A549 (cell line): ENCODE data around the gene IFNL2. TPM values are rescaled to one million over a fixed set of nuclear protein-coding genes. Genes with fewer than 3 reads are reported as not detected.
"Not testable (repeated sequence)": the region's sequence is repeated elsewhere in the genome, so short reads cannot be mapped to it uniquely, and the experiment has no call there.

Source experiments
- ATAC-seq, 2 experiments: fragments of 200-7000 bp in 1 of 2; fragments of >200 bp in 1 of 2; cut with Nextera tagmentation in 1 of 2; cut with Tn5 transposase in 1 of 2; 3 replicates each; pipeline versions ENCODE4 v1.8.0 to v1.9.1; 2018 to 2020; ENCODE audit warnings: mild to moderate bottlenecking in 1 of 2, moderate library complexity in 1 of 2
- CTCF ChIA-PET: fragments of 300-600 bp; sonication (Branson Sonifier 250); formaldehyde crosslinking; extraction: SDS; loops from one replicate; lab custom pipeline; 2021; ENCODE audit warnings: antibody characterized with exemption, inconsistent platforms; lab: Yijun Ruan, JAX
- POLR2A ChIA-PET: fragments of 350-600 bp; formaldehyde crosslinking; extraction: SDS; loops from one replicate; lab custom pipeline; 2021; ENCODE audit warnings: antibody characterized with exemption, inconsistent platforms; lab: Yijun Ruan, JAX
- DNase-seq, 2 experiments: peaks; one replicate each; pipeline versions ENCODE4 v3.0.0 to v3.0.0-alpha.2; 2011 to 2016; ENCODE audit warnings: low read depth in 1 of 2, low spot score in 1 of 2
- FAIRE-seq: peaks from 2 replicates; lab custom pipeline; 2011; peaks lifted over from hg19 to GRCh38; lab: Jason Lieb, UNC
- H3K27ac ChIP-seq, 2 experiments: fragments of >200 bp; sonication (Bioruptor Twin); formaldehyde crosslinking; 3 replicates each; pipeline ENCODE4 v1.5.1; 2016 to 2017
- H3K4me1 ChIP-seq: fragments of >200 bp; sonication (Bioruptor Twin); formaldehyde crosslinking; 3 replicates; pipeline ENCODE4 v1.6.1; 2016
- H3K4me2 ChIP-seq: fragments of >200 bp; sonication (Bioruptor Twin); formaldehyde crosslinking; 3 replicates; pipeline ENCODE4 v1.6.1; 2016
- H3K4me3 ChIP-seq: fragments of >200 bp; sonication (Bioruptor Twin); formaldehyde crosslinking; 3 replicates; pipeline ENCODE4 v1.5.1; 2016
- H3K9me3 ChIP-seq: fragments of >200 bp; sonication (Bioruptor Twin); formaldehyde crosslinking; 3 replicates; pipeline ENCODE4 v1.6.1; 2016
- CBX2 ChIP-seq: fragments of 200-600 bp; sonication (generic); IDR thresholded peaks from 2 replicates; pipeline ENCODE4 v1.6.1; 2016; ENCODE audit warnings: low read depth, mild to moderate bottlenecking, borderline replicate concordance
- CBX8 ChIP-seq: fragments of 200-600 bp; sonication (generic); IDR thresholded peaks from 2 replicates; pipeline ENCODE4 v1.6.1; 2016
- CHD2 ChIP-seq: fragments of 150-350 bp; IDR thresholded peaks from 2 replicates; pipeline ENCODE4 v1.6.1; 2014; ENCODE audit warnings: low read length; ENCODE audit not compliant: partially characterized antibody
- FOSL2 ChIP-seq, 2 experiments: fragments of 450-650 bp in 1 of 2; fragments of >200 bp in 1 of 2; sonication (Bioruptor Twin) in 1 of 2; formaldehyde crosslinking; IDR thresholded peaks; 2 replicates each; pipeline versions ENCODE4 v1.5.0 to v1.6.1; 2016 to 2020; ENCODE audit warnings: mild to moderate bottlenecking in 1 of 2, moderate library complexity in 1 of 2
- FOXS1 ChIP-seq: fragments of 250-450 bp; sonication (Bioruptor Pico); IDR thresholded peaks from 2 replicates; pipeline ENCODE4 v1.5.0; 2020; ENCODE audit warnings: mild to moderate bottlenecking, moderate library complexity
- GATA3 ChIP-seq: IDR thresholded peaks from 2 replicates; pipeline ENCODE4 v1.6.1; 2012; ENCODE audit warnings: borderline replicate concordance
- HDAC2 ChIP-seq: fragments of 200-600 bp; sonication (generic); IDR thresholded peaks from 2 replicates; pipeline ENCODE4 v1.6.1; 2016
- HEYL ChIP-seq: fragments of 250-450 bp; sonication (Bioruptor Pico); IDR thresholded peaks from 2 replicates; pipeline ENCODE4 v1.8.0; 2021; ENCODE audit warnings: mild to moderate bottlenecking, moderate library complexity
- HOXB5 ChIP-seq: fragments of 250-450 bp; sonication (Bioruptor Pico); IDR thresholded peaks from 2 replicates; pipeline ENCODE4 v1.5.0; 2020; ENCODE audit warnings: mild to moderate bottlenecking, moderate library complexity
- MAZ ChIP-seq: fragments of 150-350 bp; IDR thresholded peaks from 2 replicates; pipeline ENCODE4 v1.6.1; 2014; ENCODE audit warnings: antibody characterized with exemption, low read depth, low read length, borderline replicate concordance
- NR3C1 ChIP-seq: fragments of >200 bp; sonication (Bioruptor Twin); formaldehyde crosslinking; IDR thresholded peaks from 3 replicates; pipeline ENCODE4 v1.6.1; 2017
- PHF8 ChIP-seq: fragments of 200-600 bp; sonication (generic); IDR thresholded peaks from 2 replicates; pipeline ENCODE4 v1.6.1; 2016; ENCODE audit warnings: low read depth, mild to moderate bottlenecking, antibody characterized with exemption, moderate library complexity, borderline replicate concordance
- POLR2A ChIP-seq: IDR thresholded peaks from 2 replicates; pipeline ENCODE4 v1.6.1; 2012; ENCODE audit warnings: mild to moderate bottlenecking, low read length
- SMC3 ChIP-seq: fragments of >200 bp; sonication (Bioruptor Twin); formaldehyde crosslinking; IDR thresholded peaks from 3 replicates; pipeline ENCODE4 v1.6.1; 2018; ENCODE audit warnings: inconsistent platforms
- TFCP2L1 ChIP-seq: fragments of 250-450 bp; sonication (Bioruptor Pico); IDR thresholded peaks from 2 replicates; pipeline ENCODE4 v1.5.0; 2021; ENCODE audit warnings: mild to moderate bottlenecking
- ZNF302 ChIP-seq: fragments of 250-450 bp; sonication (Bioruptor Pico); IDR thresholded peaks from 2 replicates; pipeline ENCODE4 v1.9.0; 2021; ENCODE audit warnings: inconsistent platforms, mild to moderate bottlenecking, moderate library complexity
- WGBS: methylation state at CpG from one replicate; pipeline ENCODE4 v1.1.6; 2017; ENCODE audit errors: missing lambda C conversion rate; 5-methylcytosine and 5-hydroxymethylcytosine counted together
- polyA plus RNA-seq, 4 experiments: library from polyadenylated mRNA; depleted of rRNA in 3 of 4; stranded (reverse); fragments of >200 nt; fragmentation: RNase III in 1 of 4; extraction: RNeasy Plus Mini Kit Qiagen cat#74134 plus additional on column Dnase treatment in 1 of 4; gene quantifications; 2 replicates in 3 of 4; 3 replicates in 1 of 4; pipeline ENCODE4 v1.2.3, GENCODE V29; 2011 to 2017
- TF ChIP-seq, protein P1 (sequence below): fragments of 250-450 bp; sonication (Bioruptor Pico); IDR thresholded peaks from 2 replicates; pipeline ENCODE4 v1.5.0; 2020; ENCODE audit warnings: low read depth, mild to moderate bottlenecking, moderate library complexity
- TF ChIP-seq, protein P2 (sequence below): fragments of 450-650 bp; IDR thresholded peaks from 2 replicates; pipeline ENCODE4 v1.6.1; 2014; ENCODE audit warnings: antibody characterized with exemption
- TF ChIP-seq, protein P3 (sequence below): fragments of 250-450 bp; sonication (Bioruptor Pico); IDR thresholded peaks from 2 replicates; pipeline ENCODE4 v1.5.0; 2021; ENCODE audit warnings: mild to moderate bottlenecking, moderate library complexity, borderline replicate concordance
- TF ChIP-seq, protein P4 (sequence below): IDR thresholded peaks from 2 replicates; pipeline ENCODE4 v1.6.1; 2012
- TF ChIP-seq, protein P5 (sequence below): fragments of >200 bp; sonication (Bioruptor Twin); formaldehyde crosslinking; IDR thresholded peaks from 2 replicates; pipeline ENCODE4 v1.6.1; 2016

IFNL2 gene
- polyA plus RNA-seq, 2 of the 4 experiments (the other 2 are of a cell fraction): not detected

DNA sequence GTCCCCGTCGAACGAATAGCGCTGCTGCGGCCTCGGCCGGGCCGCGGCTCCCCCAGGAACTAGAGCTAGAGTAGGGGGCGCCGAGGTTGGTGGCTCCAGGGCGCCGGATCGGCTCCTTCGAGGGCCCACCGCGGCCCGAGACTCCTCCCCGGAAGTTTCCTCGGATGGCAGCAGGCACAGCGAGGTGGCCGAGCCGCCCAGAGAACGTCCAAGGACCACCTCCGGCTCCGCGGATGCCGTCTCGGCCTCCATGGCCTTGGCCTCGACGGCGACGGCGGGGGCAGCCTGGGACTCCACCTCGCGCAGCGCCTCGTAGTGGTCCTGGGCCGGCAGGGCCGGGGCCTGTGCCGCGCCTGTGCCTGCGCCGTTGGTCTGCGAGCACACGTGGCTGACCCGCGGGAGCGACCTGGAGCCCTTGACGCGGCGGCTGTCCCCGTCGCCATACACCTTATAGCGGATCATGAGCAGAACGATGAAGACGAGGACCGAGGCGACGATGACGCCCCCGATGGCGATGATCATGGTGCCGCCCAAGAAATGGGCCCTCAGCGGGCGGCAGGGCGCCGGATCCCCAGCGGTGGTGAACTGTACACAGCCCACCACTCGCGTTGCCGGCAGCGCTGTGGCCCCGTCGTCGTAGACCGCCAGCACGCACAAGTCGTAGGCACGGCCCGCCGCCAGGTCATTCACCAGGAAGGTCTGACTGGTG, 39.8 kb downstream of the IFNL2 start (continued):
- TF ChIP-seq, protein P1, sequence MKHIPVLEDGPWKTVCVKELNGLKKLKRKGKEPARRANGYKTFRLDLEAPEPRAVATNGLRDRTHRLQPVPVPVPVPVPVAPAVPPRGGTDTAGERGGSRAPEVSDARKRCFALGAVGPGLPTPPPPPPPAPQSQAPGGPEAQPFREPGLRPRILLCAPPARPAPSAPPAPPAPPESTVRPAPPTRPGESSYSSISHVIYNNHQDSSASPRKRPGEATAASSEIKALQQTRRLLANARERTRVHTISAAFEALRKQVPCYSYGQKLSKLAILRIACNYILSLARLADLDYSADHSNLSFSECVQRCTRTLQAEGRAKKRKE (CRISPR knock-in tag): no peak
- TF ChIP-seq, protein P2, sequence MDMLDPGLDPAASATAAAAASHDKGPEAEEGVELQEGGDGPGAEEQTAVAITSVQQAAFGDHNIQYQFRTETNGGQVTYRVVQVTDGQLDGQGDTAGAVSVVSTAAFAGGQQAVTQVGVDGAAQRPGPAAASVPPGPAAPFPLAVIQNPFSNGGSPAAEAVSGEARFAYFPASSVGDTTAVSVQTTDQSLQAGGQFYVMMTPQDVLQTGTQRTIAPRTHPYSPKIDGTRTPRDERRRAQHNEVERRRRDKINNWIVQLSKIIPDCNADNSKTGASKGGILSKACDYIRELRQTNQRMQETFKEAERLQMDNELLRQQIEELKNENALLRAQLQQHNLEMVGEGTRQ: no peak
- TF ChIP-seq GATA3 (no peak), SMC3 (no peak)
- TF ChIP-seq, protein P3, sequence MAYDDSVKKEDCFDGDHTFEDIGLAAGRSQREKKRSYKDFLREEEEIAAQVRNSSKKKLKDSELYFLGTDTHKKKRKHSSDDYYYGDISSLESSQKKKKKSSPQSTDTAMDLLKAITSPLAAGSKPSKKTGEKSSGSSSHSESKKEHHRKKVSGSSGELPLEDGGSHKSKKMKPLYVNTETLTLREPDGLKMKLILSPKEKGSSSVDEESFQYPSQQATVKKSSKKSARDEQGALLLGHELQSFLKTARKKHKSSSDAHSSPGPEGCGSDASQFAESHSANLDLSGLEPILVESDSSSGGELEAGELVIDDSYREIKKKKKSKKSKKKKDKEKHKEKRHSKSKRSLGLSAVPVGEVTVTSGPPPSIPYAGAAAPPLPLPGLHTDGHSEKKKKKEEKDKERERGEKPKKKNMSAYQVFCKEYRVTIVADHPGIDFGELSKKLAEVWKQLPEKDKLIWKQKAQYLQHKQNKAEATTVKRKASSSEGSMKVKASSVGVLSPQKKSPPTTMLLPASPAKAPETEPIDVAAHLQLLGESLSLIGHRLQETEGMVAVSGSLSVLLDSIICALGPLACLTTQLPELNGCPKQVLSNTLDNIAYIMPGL (CRISPR knock-in tag): no peak

DNA sequence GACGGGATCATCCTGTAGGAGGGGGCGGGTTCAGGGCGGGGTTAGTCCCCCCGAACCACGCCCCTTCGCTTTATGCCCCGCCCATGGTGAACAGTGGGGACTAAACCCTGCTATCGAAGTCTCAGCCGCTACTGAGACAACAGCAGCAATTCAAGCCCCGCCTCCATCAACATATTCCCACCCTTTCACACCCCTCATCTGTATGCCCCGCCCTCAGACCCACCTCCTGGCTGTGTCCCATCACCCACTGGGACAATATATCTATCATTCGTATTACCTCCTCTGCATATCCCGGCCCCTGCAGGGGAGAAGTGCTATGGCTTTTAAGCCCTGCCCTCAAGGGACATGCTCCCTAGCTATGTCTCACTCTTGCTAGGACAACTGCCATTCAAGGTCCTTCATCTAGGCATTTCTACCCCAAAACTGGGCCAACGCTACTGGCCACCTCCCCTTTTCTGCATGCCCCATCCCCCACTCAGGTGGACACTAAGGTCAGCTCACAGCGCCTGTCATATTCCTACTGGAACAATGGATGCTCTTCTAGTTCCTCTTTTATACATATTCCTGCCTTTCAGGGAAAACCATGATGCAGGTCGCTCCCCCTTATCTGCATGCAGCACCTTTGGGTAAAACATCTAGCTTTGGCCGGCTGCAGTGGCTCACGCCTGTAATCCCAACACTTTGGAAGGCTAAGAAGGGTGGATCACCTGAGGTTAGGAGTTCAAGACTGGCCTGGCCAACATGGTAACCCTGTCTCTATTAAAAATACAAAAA, 40.5 kb downstream of the IFNL2 start:
- no peak for TF ChIP-seq SMC3
- TF ChIP-seq CHD2: no peak
- no peak for TF ChIP-seq HOXB5 (CRISPR knock-in tag)
- TF ChIP-seq HDAC2: no peak
- no peak for TF ChIP-seq NR3C1
- TF ChIP-seq MAZ: 0 out of 2 replicates have a peak, but pooled peaks have one; percentile 13
- H3K4me3 ChIP-seq: no peak overlapping the region
- no peak for FAIRE-seq
- peaks cover 4% of the 10 kb centered on the region; the same call in 2 of the 3 replicates for H3K4me1 ChIP-seq
- H3K4me2 ChIP-seq: no peak overlapping the region
- peak in 1 of 2 experiments; percentile 71 for DNase-seq
- WGBS: 75% methylated on average over 18 of the region's 18 CpGs
- ChIA-PET POLR2A (no interaction called here), CTCF (interaction anchor here (0.6 to 2.6 kb wide), 10 partner anchors 8 to 378 kb away, joined by 3 to 11 read pairs (median 3); partner anchors contain the start of genes IFNL1, MRPS12 and SARS2)
- H3K27ac ChIP-seq: no peak overlapping the region
- no peaks in the 10 kb centered on the region for H3K9me3 ChIP-seq
- ATAC-seq: peak in 1 of 2 experiments; percentile 42; a peak in 3 of 6 replicates

DNA sequence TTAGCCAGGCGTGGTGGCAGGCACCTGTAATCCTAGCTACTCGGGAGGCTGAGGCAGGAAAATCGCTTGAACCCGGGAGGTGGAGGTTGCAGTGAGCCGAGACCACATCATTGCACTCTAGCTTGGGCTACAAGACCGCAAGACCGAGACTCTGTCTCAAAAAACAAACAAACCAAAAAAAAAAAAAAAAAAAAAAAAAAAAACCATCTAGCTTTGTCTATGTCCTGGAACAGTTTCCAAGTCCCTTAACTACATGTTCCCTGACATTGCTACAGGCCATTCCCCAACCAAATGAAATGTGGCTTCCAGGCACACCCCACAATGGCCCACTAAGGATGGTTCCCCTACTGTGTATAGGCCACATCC, 41.1 kb downstream of the IFNL2 start:
- FAIRE-seq, H3K4me2 ChIP-seq, H3K9me3 ChIP-seq, H3K4me1 ChIP-seq, DNase-seq, POLR2A ChIA-PET, H3K27ac ChIP-seq, ATAC-seq, H3K4me3 ChIP-seq: not testable (repeated sequence)
- CTCF ChIA-PET: interaction anchor here (0.7 to 2.6 kb wide), 8 partner anchors 9 to 379 kb away, joined by 3 to 11 read pairs (median 4); partner anchors contain the start of genes IFNL1, MRPS12 and SARS2
- WGBS: 93% methylated on average over 7 of the region's 7 CpGs

DNA sequence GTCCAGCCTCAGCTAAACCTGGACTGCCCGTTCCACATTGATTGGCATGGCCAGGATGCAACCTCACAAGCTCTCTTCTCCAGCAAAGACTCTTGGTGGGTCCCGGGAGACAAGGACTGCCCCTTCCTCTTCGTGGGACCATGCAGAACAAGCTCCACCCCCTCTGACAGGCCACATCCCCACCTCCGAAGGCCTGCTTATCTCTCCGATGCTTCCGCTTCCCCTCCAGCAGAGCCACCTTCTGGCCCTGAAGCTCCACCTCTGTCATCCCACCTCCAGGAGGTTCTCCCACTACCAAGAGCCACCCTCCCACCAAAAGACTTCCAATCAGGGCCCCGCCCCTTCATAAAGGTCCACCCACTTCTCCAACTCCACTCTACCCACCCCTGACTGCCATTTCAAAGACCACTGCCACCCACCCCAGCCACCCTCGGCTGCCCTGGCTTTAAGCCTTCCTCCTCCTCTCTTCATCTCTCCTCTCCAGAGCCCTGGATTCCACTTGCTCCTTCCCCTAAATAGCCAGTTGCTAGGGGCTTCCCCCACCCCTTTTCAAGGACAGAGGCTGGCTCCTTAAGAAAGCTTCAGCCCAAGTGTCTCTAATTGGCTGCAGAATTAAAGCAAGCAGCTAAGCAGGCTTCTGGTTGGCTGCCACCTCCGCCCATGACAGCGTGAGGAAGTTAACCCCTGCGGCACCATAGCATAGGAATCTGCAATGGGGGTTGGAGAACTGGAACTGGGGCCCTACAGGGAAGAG, 42.5 kb downstream of the IFNL2 start:
- CTCF ChIA-PET: interaction anchor here (0.6 to 9.1 kb wide), 12 partner anchors 14 to 832 kb away, joined by 3 to 86 read pairs (median 4); partner anchors contain the start of genes IFNL1 and SAMD4B
- 83% methylated on average over 11 of the region's 11 CpGs for WGBS
- POLR2A ChIA-PET: no interaction called here
- peak in 1 of 2 experiments; percentile 23; a peak in 2 of 6 replicates for ATAC-seq
- Histone ChIP-seq H3K27ac (no peak overlapping the region), H3K4me2 (no peak overlapping the region), H3K9me3 (no peaks in the 10 kb centered on the region), H3K4me1 (peaks cover 4% of the 10 kb centered on the region; the same call in 1 of the 3 replicates), H3K4me3 (no peak overlapping the region)
- TF ChIP-seq SMC3: no peak
- TF ChIP-seq ZNF302 (CRISPR knock-in tag): no peak
- TF ChIP-seq TFCP2L1 (CRISPR knock-in tag): no peak
- no peak for TF ChIP-seq PHF8
- TF ChIP-seq FOSL2 (IDR thresholded peaks at IDR 0.05): no peak
- TF ChIP-seq FOSL2 (CRISPR knock-in tag; IDR thresholded peaks at IDR 0.05): no peak
- TF ChIP-seq, protein P3 (CRISPR knock-in tag): no peak
- TF ChIP-seq, protein P4, sequence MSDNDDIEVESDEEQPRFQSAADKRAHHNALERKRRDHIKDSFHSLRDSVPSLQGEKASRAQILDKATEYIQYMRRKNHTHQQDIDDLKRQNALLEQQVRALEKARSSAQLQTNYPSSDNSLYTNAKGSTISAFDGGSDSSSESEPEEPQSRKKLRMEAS: no peak
- no peak for TF ChIP-seq POLR2A
- no peak for TF ChIP-seq CBX8
- no peak for TF ChIP-seq HDAC2
- no peak for TF ChIP-seq HEYL
- TF ChIP-seq, protein P5, sequence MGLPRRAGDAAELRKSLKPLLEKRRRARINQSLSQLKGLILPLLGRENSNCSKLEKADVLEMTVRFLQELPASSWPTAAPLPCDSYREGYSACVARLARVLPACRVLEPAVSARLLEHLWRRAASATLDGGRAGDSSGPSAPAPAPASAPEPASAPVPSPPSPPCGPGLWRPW: no peak
- TF ChIP-seq CBX2: no peak
- TF ChIP-seq FOXS1: no peak
- DNase-seq: peak in 1 of 2 experiments; percentile 55
- FAIRE-seq: no peak
